HepG2 (cell line): Measurements from ENCODE around the gene DNAJC9. TPM values are rescaled to one million over a fixed set of nuclear protein-coding genes. Genes with fewer than 3 reads are reported as not detected.

ENCODE experiments used
- CENPBD1 ChIP-seq: sonication (generic); formaldehyde crosslinking; IDR thresholded peaks from 2 replicates; pipeline ENCODE4 v1.8.0; 2022; ENCODE audit warnings: missing genetic modification reagents, low read depth, mild to moderate bottlenecking, borderline replicate concordance
- FIP1L1 ChIP-seq: fragments of 200-400 bp; formaldehyde crosslinking; IDR thresholded peaks from 2 replicates; pipeline ENCODE4 v1.6.1; 2018; ENCODE audit warnings: low read depth, mild to moderate bottlenecking, low read length, moderate library complexity, borderline replicate concordance; ENCODE audit not compliant: insufficient read depth
- FOXA3 ChIP-seq: IDR thresholded peaks from 2 replicates; pipeline ENCODE4 v1.6.1; 2016; ENCODE audit warnings: missing genetic modification reagents, missing compliant biosample characterization
- HDAC6 ChIP-seq: fragments of 200-600 bp; sonication (generic); IDR thresholded peaks from 2 replicates; pipeline ENCODE4 v1.7.0; 2017; ENCODE audit warnings: mild to moderate bottlenecking, antibody characterized with exemption, low read length, low read depth
- HMGXB3 ChIP-seq: sonication (generic); formaldehyde crosslinking; IDR thresholded peaks from 2 replicates; pipeline ENCODE4 v1.4.0; 2020; ENCODE audit warnings: missing genetic modification reagents, borderline replicate concordance
- HOXA3 ChIP-seq: sonication (generic); formaldehyde crosslinking; IDR thresholded peaks from 2 replicates; pipeline ENCODE4 v1.5.0; 2020; ENCODE audit warnings: missing genetic modification reagents
- IRF2 ChIP-seq: IDR thresholded peaks from 2 replicates; pipeline ENCODE4 v1.6.1; 2018; ENCODE audit warnings: missing genetic modification reagents, missing compliant biosample characterization
- MED13 ChIP-seq: sonication (generic); formaldehyde crosslinking; IDR thresholded peaks from 2 replicates; pipeline ENCODE4 v1.5.0; 2020; ENCODE audit warnings: missing genetic modification reagents
- NR2F1 ChIP-seq, 2 experiments: fragments of 450-650 bp in 1 of 2; formaldehyde crosslinking in 1 of 2; IDR thresholded peaks; 2 replicates each; pipeline versions ENCODE4 v1.5.0 to v1.6.1; 2016 to 2020; ENCODE audit warnings: mild to moderate bottlenecking in 1 of 2, missing compliant biosample characterization in 1 of 2, missing genetic modification reagents in 1 of 2, moderate library complexity in 1 of 2
- POGZ ChIP-seq: sonication (generic); formaldehyde crosslinking; IDR thresholded peaks from 2 replicates; pipeline ENCODE4 v1.4.0; 2020; ENCODE audit warnings: mild to moderate bottlenecking, missing genetic modification reagents
- RBM39 ChIP-seq: fragments of 200-400 bp; formaldehyde crosslinking; IDR thresholded peaks from one replicate; pipeline ENCODE4 v1.6.1; 2018; ENCODE audit warnings: antibody characterized with exemption, mild to moderate bottlenecking, low read depth, low read length; ENCODE audit not compliant: poor library complexity, severe bottlenecking
- SATB2 ChIP-seq: sonication (generic); formaldehyde crosslinking; IDR thresholded peaks from 2 replicates; pipeline ENCODE4 v1.5.0; 2020; ENCODE audit warnings: missing genetic modification reagents
- SIX4 ChIP-seq: sonication (generic); formaldehyde crosslinking; IDR thresholded peaks from 2 replicates; pipeline ENCODE4 v1.4.0; 2020; ENCODE audit warnings: missing genetic modification reagents
- TFDP2 ChIP-seq: sonication (generic); formaldehyde crosslinking; IDR thresholded peaks from 2 replicates; pipeline ENCODE4 v1.4.0; 2020; ENCODE audit warnings: missing genetic modification reagents
- ZBTB25 ChIP-seq: IDR thresholded peaks from 2 replicates; pipeline ENCODE4 v1.6.1; 2018; ENCODE audit warnings: missing genetic modification reagents
- ZNF180 ChIP-seq: sonication (generic); formaldehyde crosslinking; IDR thresholded peaks from 2 replicates; pipeline ENCODE4 v1.4.0; 2020; ENCODE audit warnings: low read depth, missing genetic modification reagents, borderline replicate concordance
- ZNF619 ChIP-seq: sonication (generic); formaldehyde crosslinking; IDR thresholded peaks from 2 replicates; pipeline ENCODE4 v1.4.0; 2020; ENCODE audit warnings: mild to moderate bottlenecking, missing genetic modification reagents
- ZNF670 ChIP-seq: sonication (generic); formaldehyde crosslinking; IDR thresholded peaks from 2 replicates; pipeline ENCODE4 v1.8.0; 2022; ENCODE audit warnings: mild to moderate bottlenecking, missing genetic modification reagents, borderline replicate concordance
- ZNF691 ChIP-seq: sonication (generic); formaldehyde crosslinking; IDR thresholded peaks from 2 replicates; pipeline ENCODE4 v1.4.0; 2020; ENCODE audit warnings: missing genetic modification reagents, low read depth, mild to moderate bottlenecking, borderline replicate concordance
- ZSCAN21 ChIP-seq: sonication (generic); formaldehyde crosslinking; IDR thresholded peaks from 2 replicates; pipeline ENCODE4 v1.8.0; 2022; ENCODE audit warnings: mild to moderate bottlenecking, missing genetic modification reagents, moderate library complexity, borderline replicate concordance
- polyA plus RNA-seq, 8 experiments: library from polyadenylated mRNA; depleted of rRNA in 3 of 8; stranded (reverse) in 7 of 8; unstranded in 1 of 8; fragments of >200 nt; fragmentation: Illumina TruSeq in 4 of 8; extraction: Trizol in 4 of 8; gene quantifications; 2 replicates each; pipeline versions ENCODE4 v1.2.1 to v1.2.3, GENCODE V29; 2011 to 2016; ENCODE audit warnings: low read depth in 4 of 8, missing spikeins in 1 of 8, mixed read lengths in 1 of 8; ENCODE audit not compliant: insufficient read depth in 1 of 8
- total RNA-seq, 5 experiments: library from RNA; depleted of rRNA; stranded (reverse); fragments of >200 nt; fragmentation: Illumina TruSeq; extraction: Trizol; gene quantifications; 2 replicates each; pipeline ENCODE4 v1.2.3, GENCODE V29; 2016; ENCODE audit warnings: low read depth in 1 of 5

The DNAJC9 gene
- total and polyA plus RNA-seq, 2 of the 13 experiments (the other 11 are each of a cell fraction or from before 2014, with no cell fraction given), result 15.9 to 60.3 TPM

GRCh38 chr10:73246646-73247508 is at the start of gene DNAJC9 (continued):
- TF ChIP-seq RBM39 (peak; percentile 74), ZBTB25 (peak; percentile 66; the same call in 1 of the 2 replicates), HMGXB3 (peak; percentile 83; the same call in 1 of the 2 replicates), ZNF180 (CRISPR knock-in tag) (no peak), FIP1L1 (no peak), ZSCAN21 (CRISPR knock-in tag) (peak; percentile 89; the same call in 1 of the 2 replicates), FOXA3 (CRISPR knock-in tag) (peak; percentile 60; the same call in 1 of the 2 replicates), SIX4 (CRISPR knock-in tag) (no peak), CENPBD1 (CRISPR knock-in tag) (no peak), HOXA3 (CRISPR knock-in tag) (peak; percentile 91), NR2F1 (CRISPR knock-in tag; IDR thresholded peaks at IDR 0.05) (no peak), TFDP2 (peak; percentile 98), ZNF691 (CRISPR knock-in tag) (peak; percentile 58), ZNF670 (CRISPR knock-in tag) (peak; percentile 45; the same call in 1 of the 2 replicates), HDAC6 (no peak), ZNF619 (CRISPR knock-in tag) (0 out of 2 replicates have a peak, but pooled peaks have one; percentile 54), SATB2 (CRISPR knock-in tag) (no peak; the same call in 1 of the 2 replicates), MED13 (CRISPR knock-in tag) (no peak), POGZ (CRISPR knock-in tag) (no peak; the same call in none of the 2 replicates), IRF2 (CRISPR knock-in tag) (peak; percentile 73)
